GM12878 (cell line): Measurements from ENCODE around the gene ZSCAN5C. TPM values are rescaled to one million over a fixed set of nuclear protein-coding genes. Genes with fewer than 3 reads are reported as not detected.
"Not testable (repeated sequence)": the region's sequence is repeated elsewhere in the genome, so short reads cannot be mapped to it uniquely, and the experiment has no call there.

Experiments
- ATAC-seq: fragments of 200-7000 bp; cut with Tn5 transposase; 3 replicates; pipeline ENCODE4 v1.9.1; 2020; ENCODE audit warnings: mild to moderate bottlenecking, moderate library complexity
- BruUV-seq: library from RNA; stranded (reverse); fragments of 400-500 nt; replicated peaks from 2 replicates; lab custom pipeline; 2021; lab: Mats Ljungman, UMichigan
- CTCF ChIA-PET: fragments of 300-600 bp; sonication (Branson Sonifier 250); formaldehyde crosslinking; extraction: SDS; loops from one replicate; lab custom pipeline; 2021; ENCODE audit warnings: inconsistent platforms; lab: Yijun Ruan, JAX
- POLR2A ChIA-PET: fragments of 350-600 bp; formaldehyde crosslinking; extraction: SDS; loops from one replicate; lab custom pipeline; 2021; ENCODE audit warnings: inconsistent platforms; lab: Charles Lee
- RAD21 ChIA-PET: fragments of 300-600 bp; sonication (Branson Sonifier 250); formaldehyde crosslinking; loops from one replicate; lab custom pipeline; 2023; ENCODE audit warnings: antibody characterized with exemption; ENCODE audit not compliant: unreplicated experiment; lab: Charles Lee
- SMC1A ChIA-PET: fragments of 300-600 bp; sonication (Branson Sonifier 250); formaldehyde crosslinking; loops from one replicate; lab custom pipeline; 2023; ENCODE audit not compliant: unreplicated experiment, uncharacterized antibody; lab: Charles Lee
- DNase-seq: peaks from one replicate; pipeline ENCODE4 v3.0.0-alpha.2; 2011; ENCODE audit warnings: low read depth, low spot score
- FAIRE-seq: peaks from 3 replicates; lab custom pipeline; 2011; peaks lifted over from hg19 to GRCh38; lab: Jason Lieb, UNC
- H2AFZ ChIP-seq: 2 replicates; pipeline ENCODE4 v1.6.0; 2011; ENCODE audit warnings: low read depth, low read length, control low read depth; ENCODE audit not compliant: control insufficient read depth
- H3K27ac ChIP-seq: 2 replicates; pipeline ENCODE4 v1.5.1; 2011; ENCODE audit warnings: control low read depth; ENCODE audit not compliant: control insufficient read depth, insufficient read depth
- H3K27me3 ChIP-seq, 2 experiments: replicated peaks in 1 of 2; 2 replicates each; pipeline versions ENCODE4 v1.6.0 to v1.6.1; 2011; ENCODE audit warnings: low read length in 1 of 2; ENCODE audit not compliant: control insufficient read depth in 2 of 2, insufficient read depth in 2 of 2
- H3K36me3 ChIP-seq, 2 experiments: 2 replicates each; pipeline ENCODE4 v1.5.1; 2011; ENCODE audit warnings: low read length in 1 of 2; ENCODE audit not compliant: control insufficient read depth in 2 of 2, insufficient read depth in 2 of 2
- H3K4me1 ChIP-seq: 2 replicates; pipeline ENCODE4 v1.6.1; 2011; ENCODE audit warnings: mild to moderate bottlenecking, low read length, moderate library complexity, mixed read lengths; ENCODE audit not compliant: control insufficient read depth, insufficient read depth
- H3K4me2 ChIP-seq: 2 replicates; pipeline ENCODE4 v1.6.0; 2011; ENCODE audit warnings: control low read depth; ENCODE audit not compliant: control insufficient read depth, insufficient read depth
- H3K4me3 ChIP-seq: fragments of 200-600 bp; sonication (generic); 2 replicates; pipeline ENCODE4 v1.5.1; 2016
- H3K79me2 ChIP-seq: 2 replicates; pipeline ENCODE4 v1.6.0; 2011; ENCODE audit warnings: low read length; ENCODE audit not compliant: control insufficient read depth, insufficient read depth
- H3K9ac ChIP-seq: 2 replicates; pipeline ENCODE4 v1.8.0; 2011; ENCODE audit warnings: low read length, control low read depth, mixed read lengths; ENCODE audit not compliant: control insufficient read depth, insufficient read depth
- H3K9me3 ChIP-seq: replicated peaks from 3 replicates; pipeline ENCODE4 v1.5.1; 2011; ENCODE audit warnings: mild to moderate bottlenecking, low read length; ENCODE audit not compliant: control insufficient read depth, insufficient read depth
- H4K20me1 ChIP-seq: 2 replicates; pipeline ENCODE4 v1.6.0; 2011; ENCODE audit not compliant: control insufficient read depth, insufficient read depth
- WGBS: methylation state at CpG from one replicate; pipeline ENCODE4 v1.1.6; 2016; ENCODE audit warnings: low lambda C conversion rate; ENCODE audit not compliant: insufficient replicate concordance, insufficient coverage; ENCODE audit errors: missing lambda C conversion rate; 5-methylcytosine and 5-hydroxymethylcytosine counted together
- in situ Hi-C: fragments of 300-500 bp; cut with MboI; formaldehyde crosslinking; loops from 9 replicates; pipeline ENCODE4 v1.14.3; 2018; ENCODE audit warnings: mixed read lengths
- intact Hi-C: fragments of 100-400 bp; cut with micrococcal nuclease; formaldehyde crosslinking; loops from one replicate; pipeline ENCODE4 v1.14.2; 2022; ENCODE audit not compliant: unreplicated experiment
- polyA plus RNA-seq, 11 experiments: library from polyadenylated mRNA; depleted of rRNA in 4 of 11; unstranded in 6 of 11; stranded (reverse) in 5 of 11; fragments of >200 nt; fragmentation: Nextera tagmentation in 4 of 11; fragmentation: Illumina TruSeq in 1 of 11; extraction: Ambion mirVana in 4 of 11; extraction: Trizol in 1 of 11; gene quantifications; 1 replicate in 1 of 11; 2 replicates in 10 of 11; pipeline versions ENCODE4 v1.2.1 to v1.2.3, GENCODE V29; 2011 to 2016; ENCODE audit warnings: inconsistent platforms in 2 of 11, missing spikeins in 2 of 11, low read depth in 1 of 11
- total RNA-seq, 4 experiments: library from RNA; depleted of rRNA in 3 of 4; stranded (reverse); fragments of >200 nt in 3 of 4; fragmentation: Illumina TruSeq in 1 of 4; extraction: Trizol in 1 of 4; gene quantifications; 2 replicates each; pipeline versions ENCODE4 v1.2.1 to v1.2.3, GENCODE V29; 2013 to 2021

Gene ZSCAN5C
- total and polyA plus RNA-seq, 10 of the 15 experiments (the other 5 are each of a cell fraction or from before 2014, with no cell fraction given) = not detected

GRCh38 chr19:56175861-56176307 is 26.2 kb upstream of the ZSCAN5C start, which contains the start of gene GALP:
TSS of gene GALP (plus strand) at chr19:56176008. CDS start at chr19:56177109, 1,101 bp downstream.
- 55% methylated on average over 14 of the region's 15 CpGs for WGBS
- SMC1A ChIA-PET = not testable (repeated sequence)

GRCh38 chr19:56176310-56176709 is 25.8 kb upstream of the ZSCAN5C start:
- intact Hi-C loops, ATAC-seq, BruUV-seq: not testable (repeated sequence)

More at GRCh38 chr19:56175861-56176307, 26.2 kb upstream of the ZSCAN5C start, which contains the start of gene GALP:
- H3K4me3 ChIP-seq, H4K20me1 ChIP-seq, H3K27me3 ChIP-seq, H2AFZ ChIP-seq, DNase-seq, FAIRE-seq, H3K36me3 ChIP-seq, H3K9me3 ChIP-seq, ATAC-seq, H3K79me2 ChIP-seq, H3K4me1 ChIP-seq, POLR2A ChIA-PET, H3K9ac ChIP-seq, H3K4me2 ChIP-seq, in situ Hi-C loops, BruUV-seq, H3K27ac ChIP-seq, intact Hi-C loops: not testable (repeated sequence)
- RAD21 ChIA-PET = interaction anchor here (0.5 kb wide), 1 partner anchor 11 kb away, joined by 3 read pairs; no protein-coding TSS in a partner anchor
- CTCF ChIA-PET = interaction anchor here (1.1 kb wide), 2 partner anchors 95 to 110 kb away, joined by 3 to 4 read pairs; no protein-coding TSS in a partner anchor

More at GRCh38 chr19:56176310-56176709, 25.8 kb upstream of the ZSCAN5C start:
- POLR2A ChIA-PET, H3K4me1 ChIP-seq, H3K4me3 ChIP-seq, H3K79me2 ChIP-seq, H3K9me3 ChIP-seq, SMC1A ChIA-PET, H3K36me3 ChIP-seq, FAIRE-seq, DNase-seq, H3K27me3 ChIP-seq, H3K9ac ChIP-seq, H3K4me2 ChIP-seq, RAD21 ChIA-PET, H2AFZ ChIP-seq, H4K20me1 ChIP-seq, in situ Hi-C loops, H3K27ac ChIP-seq: not testable (repeated sequence)
- CTCF ChIA-PET = interaction anchor here (1.2 kb wide), 1 partner anchor 17 kb away, joined by 3 read pairs; no protein-coding TSS in a partner anchor
- 63% methylated on average over 11 of the region's 11 CpGs for WGBS
